Measurements from ENCODE around the gene NRG2. TPM values are rescaled to one million over a fixed set of nuclear protein-coding genes. Genes with fewer than 3 reads are reported as not detected.

The NRG2 gene
- total RNA-seq, 1 experiment from 2014 or later, result 0.23 TPM

- no peak overlapping the region for H3K27ac Mint-ChIP-seq (ENCODE audit: low read depth, unreplicated experiment)
- H3K4me3 Mint-ChIP-seq (ENCODE audit: unreplicated experiment), result no peak overlapping the region
- BruUV-seq (replicated peaks), result no TSS peak
- CTCF ChIA-PET, result interaction anchor here (1.1 to 15.4 kb wide), 4 partner anchors 7 to 173 kb away, joined by 5 to 198 read pairs (median 14); no protein-coding TSS in a partner anchor
- peaks cover 12% of the 10 kb centered on the region for H3K27me3 Mint-ChIP-seq (ENCODE audit: insufficient read depth, unreplicated experiment)
- no peak for TF ChIP-seq CTCF (IDR thresholded peaks at IDR 0.05; ENCODE audit: unreplicated experiment)
- intact Hi-C loops (cut with micrococcal nuclease), result no loop called here
- H3K9me3 Mint-ChIP-seq (ENCODE audit: unreplicated experiment), result no peaks in the 10 kb centered on the region
- H3K4me1 Mint-ChIP-seq (ENCODE audit: insufficient read depth, unreplicated experiment), result no peaks in the 10 kb centered on the region
- no peaks in the 10 kb centered on the region for H3K36me3 Mint-ChIP-seq (ENCODE audit: insufficient read depth, unreplicated experiment)
- no peak for DNase-seq (ENCODE audit: unreplicated experiment)
- POLR2A ChIA-PET, result interaction anchor here (0.6 kb wide), 1 partner anchor 323 kb away, joined by 3 read pairs; no protein-coding TSS in a partner anchor
These were observed 82.2 kb downstream of the NRG2 start for GRCh38 chr5:139960723-139961383.

GRCh38 chr5:139958432-139959148, 84.5 kb downstream of the NRG2 start:
- intact Hi-C loops (cut with micrococcal nuclease), result no loop called here
- no peak for DNase-seq (ENCODE audit: unreplicated experiment)
- Mint-ChIP-seq H3K27me3 (ENCODE audit: insufficient read depth, unreplicated experiment) (peaks cover 27% of the 10 kb centered on the region), H3K36me3 (ENCODE audit: insufficient read depth, unreplicated experiment) (no peaks in the 10 kb centered on the region), H3K27ac (ENCODE audit: low read depth, unreplicated experiment) (no peak overlapping the region), H3K4me3 (ENCODE audit: unreplicated experiment) (no peak overlapping the region), H3K9me3 (ENCODE audit: unreplicated experiment) (no peaks in the 10 kb centered on the region), H3K4me1 (ENCODE audit: insufficient read depth, unreplicated experiment) (no peaks in the 10 kb centered on the region)
- BruUV-seq (replicated peaks), result no TSS peak
- ChIA-PET POLR2A (no interaction called here), CTCF (interaction anchor here (0.6 to 15.4 kb wide), 7 partner anchors 10 to 193 kb away, joined by 3 to 198 read pairs (median 4); no protein-coding TSS in a partner anchor)
- TF ChIP-seq CTCF (IDR thresholded peaks at IDR 0.05; ENCODE audit: unreplicated experiment), result no peak

- no peaks in the 10 kb centered on the region for H3K9me3 Mint-ChIP-seq (ENCODE audit: unreplicated experiment)
- intact Hi-C loops (cut with micrococcal nuclease), result no loop called here
- no peak for TF ChIP-seq CTCF (IDR thresholded peaks at IDR 0.05; ENCODE audit: unreplicated experiment)
- no peak overlapping the region for H3K4me3 Mint-ChIP-seq (ENCODE audit: unreplicated experiment)
- BruUV-seq (replicated peaks), result no TSS peak
- ChIA-PET POLR2A (no interaction called here), CTCF (interaction anchor here (0.6 to 15.4 kb wide), 5 partner anchors 12 to 385 kb away, joined by 3 to 198 read pairs (median 5); no protein-coding TSS in a partner anchor)
- H3K36me3 Mint-ChIP-seq (ENCODE audit: insufficient read depth, unreplicated experiment), result no peaks in the 10 kb centered on the region
- no peaks in the 10 kb centered on the region for H3K4me1 Mint-ChIP-seq (ENCODE audit: insufficient read depth, unreplicated experiment)
- no peak overlapping the region for H3K27ac Mint-ChIP-seq (ENCODE audit: low read depth, unreplicated experiment)
- no peak for DNase-seq (ENCODE audit: unreplicated experiment)
- peaks cover 15% of the 10 kb centered on the region for H3K27me3 Mint-ChIP-seq (ENCODE audit: insufficient read depth, unreplicated experiment)
These were observed 86.8 kb downstream of the NRG2 start for GRCh38 chr5:139956342-139956741.

GRCh38 chr5:139955616-139956273, 87.4 kb downstream of the NRG2 start:
- ChIA-PET POLR2A (no interaction called here), CTCF (interaction anchor here (0.6 to 15.4 kb wide), 4 partner anchors 13 to 384 kb away, joined by 3 to 198 read pairs (median 6); no protein-coding TSS in a partner anchor)

More at GRCh38 chr5:139955616-139956273, 87.4 kb downstream of the NRG2 start:
- H3K4me1 Mint-ChIP-seq (ENCODE audit: insufficient read depth, unreplicated experiment), result no peaks in the 10 kb centered on the region
- intact Hi-C loops (cut with micrococcal nuclease), result no loop called here
- DNase-seq (ENCODE audit: unreplicated experiment), result peak; percentile 24
- TF ChIP-seq CTCF (IDR thresholded peaks at IDR 0.05; ENCODE audit: unreplicated experiment), result no peak
- H3K27me3 Mint-ChIP-seq (ENCODE audit: insufficient read depth, unreplicated experiment), result peaks cover 20% of the 10 kb centered on the region
- no peak overlapping the region for H3K27ac Mint-ChIP-seq (ENCODE audit: low read depth, unreplicated experiment)
- H3K9me3 Mint-ChIP-seq (ENCODE audit: unreplicated experiment), result no peaks in the 10 kb centered on the region
- BruUV-seq (replicated peaks), result no TSS peak
- no peaks in the 10 kb centered on the region for H3K36me3 Mint-ChIP-seq (ENCODE audit: insufficient read depth, unreplicated experiment)
- H3K4me3 Mint-ChIP-seq (ENCODE audit: unreplicated experiment), result no peak overlapping the region

Measured in MCF 10A (cell line).